ENCODE measurements around the gene TAS2R42.

TAS2R42 gene

DNA sequence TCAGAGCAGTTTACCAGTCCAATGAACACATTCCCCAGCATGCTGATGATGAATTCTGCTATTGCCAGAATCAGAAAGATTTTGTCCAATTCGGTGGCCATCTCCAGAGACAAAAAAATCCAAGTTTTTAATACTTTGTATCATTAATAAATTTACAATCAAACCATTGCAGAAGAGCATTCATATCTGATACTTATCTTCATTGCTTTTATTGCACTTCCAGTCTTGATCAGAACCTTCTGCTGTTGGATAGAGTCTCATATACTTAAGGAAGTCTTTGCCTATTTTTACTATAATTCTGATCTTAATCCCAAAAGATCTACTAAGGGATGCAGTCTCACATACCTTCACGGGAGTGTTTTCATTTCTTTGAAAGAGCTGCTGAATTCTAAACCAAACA, at the start of gene TAS2R42:
Gene TAS2R42 (minus strand): TSS at position 101 of the 400 bp plus-strand sequence. CDS start 0 bp downstream, at position 101.
- no peak for DNase-seq

DNA sequence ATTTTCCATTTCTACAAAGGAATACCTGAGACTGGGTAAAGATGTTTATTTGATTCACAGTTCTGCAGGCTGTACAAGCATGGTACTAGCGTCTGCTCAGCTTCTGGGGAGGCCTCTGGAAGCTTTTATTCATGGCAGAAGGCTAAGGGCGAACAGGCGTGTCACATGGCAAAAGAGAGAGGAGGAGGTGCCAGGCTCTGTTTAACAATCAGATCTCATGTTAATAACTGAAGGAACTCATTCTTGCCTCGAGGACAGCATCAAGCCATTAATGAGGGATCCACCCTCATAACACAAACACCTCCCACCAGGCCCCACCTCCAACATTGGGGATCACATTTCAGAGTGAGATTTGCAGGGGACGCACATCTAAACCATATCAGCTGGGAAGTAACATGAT, 46.8 kb upstream of the TAS2R42 start:
- DNase-seq: no peak

- peak; percentile 64 for DNase-seq
Observed at GRCh38 chr12:11228296-11228879, 41.7 kb upstream of the TAS2R42 start.

DNA sequence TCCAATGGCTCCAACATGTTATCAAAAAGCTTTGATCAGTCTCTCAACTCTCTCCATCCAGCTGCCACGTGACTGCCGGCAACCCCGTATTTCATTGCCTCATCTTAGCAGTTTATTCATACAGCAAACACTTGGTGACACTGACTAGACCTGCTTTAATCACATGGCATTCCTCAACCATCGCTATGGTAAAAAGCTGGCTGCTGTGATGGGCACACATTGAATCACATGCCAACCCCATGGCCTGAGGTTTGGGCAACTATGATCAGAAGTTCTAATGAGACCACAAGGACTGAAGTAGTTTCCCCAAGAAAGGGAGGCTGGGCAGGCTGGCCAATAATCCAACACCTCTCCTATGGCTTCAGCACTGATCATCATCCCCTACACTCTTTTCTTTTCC, 40.6 kb upstream of the TAS2R42 start:
- no peak for DNase-seq

GRCh38 chr12:11209113-11209512, 22.4 kb upstream of the TAS2R42 start:
- DNase-seq: peak; percentile 6

DNA sequence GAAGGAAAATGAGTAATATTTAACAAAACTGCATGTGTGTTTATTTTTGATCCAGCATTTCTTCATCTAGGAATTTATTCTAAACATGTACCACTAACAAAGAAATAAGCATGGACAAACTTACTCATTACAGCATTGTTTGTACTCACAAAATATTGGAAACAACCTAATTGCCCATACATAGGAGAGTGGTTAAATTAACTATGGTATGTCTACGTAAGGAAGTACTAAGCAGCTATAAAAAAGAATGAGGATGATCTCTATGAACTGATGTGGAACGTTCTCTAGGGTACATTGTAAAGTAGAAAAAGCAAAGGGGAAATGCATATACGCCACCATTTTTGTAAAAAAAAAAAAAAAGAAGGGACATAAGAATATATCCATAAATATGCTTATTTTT, 17.4 kb upstream of the TAS2R42 start:
- DNase-seq: no peak

- DNase-seq: no peak
Observed at GRCh38 chr12:11202811-11203210, 16.1 kb upstream of the TAS2R42 start.

- no peak for DNase-seq
Observed at GRCh38 chr12:11183011-11183410, 3.7 kb downstream of the TAS2R42 start.

DNA sequence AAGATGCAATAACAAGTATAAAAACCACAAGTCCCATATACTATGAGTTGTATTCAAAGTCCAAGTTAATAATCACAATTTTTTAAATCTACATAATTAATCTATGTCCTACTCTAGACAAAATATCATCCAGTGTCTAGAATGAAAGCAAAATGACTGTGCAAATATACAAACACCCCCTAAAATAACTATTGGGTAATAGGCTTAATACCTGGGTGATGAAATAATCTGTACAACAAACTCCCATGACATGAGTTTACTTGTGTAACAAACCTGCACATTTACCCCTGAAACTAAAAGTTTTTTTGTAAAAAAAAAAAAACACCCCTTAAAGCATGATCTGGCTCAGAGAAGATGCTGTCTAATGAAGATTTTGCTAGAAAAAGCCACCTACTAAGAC, 4.2 kb downstream of the TAS2R42 start:
- DNase-seq: no peak

- no peak for DNase-seq
Observed at GRCh38 chr12:11178250-11178649, 8.5 kb downstream of the TAS2R42 start.

GRCh38 chr12:11174022-11174421, 12.7 kb downstream of the TAS2R42 start:
- peak; percentile 52 for DNase-seq

GRCh38 chr12:11171969-11172675, 14.6 kb downstream of the TAS2R42 start:
- DNase-seq: peak; percentile 9

- DNase-seq: peak; percentile 95
Observed at GRCh38 chr12:11171145-11171968, 15.4 kb downstream of the TAS2R42 start, which contains the start of gene SMIM10L1. Gene SMIM10L1, plus strand, starts transcription at chr12:11171194. Its CDS starts 163 bp downstream, at chr12:11171357.

GRCh38 chr12:11170810-11171144, 16.0 kb downstream of the TAS2R42 start:
- DNase-seq: no peak

DNA sequence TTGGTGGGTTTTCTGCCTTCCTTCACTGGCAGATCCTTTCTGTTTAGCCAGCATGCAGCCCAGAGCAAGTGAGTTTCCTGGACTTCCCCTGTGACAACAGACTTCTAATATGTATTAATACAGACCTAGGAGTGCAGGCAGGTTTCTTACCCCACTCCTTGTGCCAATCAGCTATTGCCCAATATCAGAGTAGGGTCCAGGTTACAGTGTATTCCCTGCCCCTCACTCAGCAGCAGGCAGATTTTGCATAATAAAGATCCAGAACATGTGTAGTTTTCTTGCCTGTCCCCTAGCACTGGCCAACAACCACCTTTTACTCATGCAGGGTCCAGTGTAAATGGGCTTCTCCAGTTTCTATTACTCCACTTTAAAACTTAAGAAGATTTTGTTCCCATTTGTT, 20.4 kb downstream of the TAS2R42 start:
- DNase-seq: no peak

- no peak for DNase-seq
Observed at GRCh38 chr12:11164384-11164783, 22.4 kb downstream of the TAS2R42 start.

- DNase-seq: no peak
Observed at GRCh38 chr12:11162502-11162901, 24.2 kb downstream of the TAS2R42 start.

DNA sequence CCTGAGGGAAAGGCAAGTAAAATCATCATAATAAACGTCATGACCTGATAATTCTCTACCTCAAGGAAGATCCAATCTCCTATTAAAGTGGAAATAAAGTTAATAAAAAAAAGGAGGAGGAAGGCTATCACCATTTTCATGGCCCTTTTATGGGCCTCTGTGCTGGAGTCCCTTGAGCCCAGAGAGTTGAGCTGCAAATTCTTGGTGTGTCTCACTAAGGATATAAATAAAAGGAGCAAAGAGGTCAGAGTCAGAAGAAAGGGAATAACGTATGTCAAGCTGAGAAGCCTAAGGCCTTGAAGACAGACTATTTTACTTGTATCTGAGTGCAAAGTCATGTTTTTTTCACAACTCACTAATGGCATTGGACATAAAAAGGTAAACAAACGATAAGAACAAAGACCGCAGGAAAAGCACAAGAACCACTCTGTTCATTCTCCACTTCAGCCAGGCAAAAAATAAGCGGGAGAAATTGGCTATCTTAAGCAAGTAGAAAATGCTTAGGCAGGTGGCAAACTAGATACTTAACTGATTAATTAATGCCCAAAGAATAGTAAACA, 27.8 kb downstream of the TAS2R42 start:
- DNase-seq: no peak

- no peak for DNase-seq
Observed at GRCh38 chr12:11154400-11154925, 32.3 kb downstream of the TAS2R42 start.

DNA sequence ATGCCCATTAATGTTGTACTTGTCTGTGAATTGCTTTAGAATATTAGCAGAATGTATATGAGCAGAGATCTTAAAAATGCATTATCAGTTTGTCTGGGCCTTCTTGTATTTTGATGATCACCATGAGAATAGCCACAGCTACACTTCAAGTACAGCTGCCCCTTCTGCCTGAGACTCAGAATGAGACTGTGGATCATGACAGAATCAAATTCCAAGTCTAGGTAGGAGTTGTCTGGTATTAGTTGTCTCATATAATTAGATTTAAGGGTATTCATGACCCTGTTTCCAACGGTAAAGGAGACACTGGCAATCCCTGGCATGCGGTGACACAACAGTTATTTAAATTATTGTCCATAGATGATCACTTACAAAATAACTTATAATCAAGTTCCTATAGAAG, 34.0 kb downstream of the TAS2R42 start:
- no peak for DNase-seq

DNA sequence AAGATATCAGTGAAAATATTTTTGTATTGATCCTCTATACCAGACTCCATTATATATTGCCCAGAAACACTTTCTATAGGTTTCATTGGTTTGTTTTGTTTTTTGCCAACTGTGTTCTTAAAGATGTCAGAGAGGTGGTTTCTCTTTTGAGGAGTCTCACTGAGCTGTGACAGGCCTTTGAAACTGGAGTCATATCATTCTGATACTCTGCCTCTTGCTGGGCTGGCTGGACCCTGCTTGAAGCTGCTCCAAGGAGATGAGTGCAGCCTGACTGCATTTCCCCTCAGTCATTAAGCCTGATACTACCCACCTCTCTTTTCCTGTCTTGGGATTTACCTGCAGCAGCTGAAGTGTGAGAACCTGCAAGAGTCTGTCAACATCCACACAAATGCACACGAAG, 35.9 kb downstream of the TAS2R42 start:
- no peak for DNase-seq

DNA sequence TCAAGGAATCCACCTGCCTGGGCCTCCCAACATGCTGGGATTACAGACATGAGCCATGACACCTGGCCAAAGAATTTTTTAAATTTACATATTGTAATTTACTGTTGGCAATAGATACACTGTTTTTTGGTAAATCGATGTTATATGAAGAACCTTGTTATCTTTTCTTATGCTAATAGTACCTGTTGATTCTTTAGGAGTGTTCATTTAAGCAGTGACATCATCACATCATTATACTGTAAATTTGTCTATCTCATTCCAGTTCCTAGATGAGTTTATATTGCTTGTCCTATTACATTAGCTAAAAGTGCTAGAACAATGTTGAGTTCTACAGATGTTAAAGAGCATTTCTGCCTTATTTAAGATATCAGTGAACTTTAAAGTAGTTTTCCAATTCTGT, 39.3 kb downstream of the TAS2R42 start:
- no peak for DNase-seq

DNA sequence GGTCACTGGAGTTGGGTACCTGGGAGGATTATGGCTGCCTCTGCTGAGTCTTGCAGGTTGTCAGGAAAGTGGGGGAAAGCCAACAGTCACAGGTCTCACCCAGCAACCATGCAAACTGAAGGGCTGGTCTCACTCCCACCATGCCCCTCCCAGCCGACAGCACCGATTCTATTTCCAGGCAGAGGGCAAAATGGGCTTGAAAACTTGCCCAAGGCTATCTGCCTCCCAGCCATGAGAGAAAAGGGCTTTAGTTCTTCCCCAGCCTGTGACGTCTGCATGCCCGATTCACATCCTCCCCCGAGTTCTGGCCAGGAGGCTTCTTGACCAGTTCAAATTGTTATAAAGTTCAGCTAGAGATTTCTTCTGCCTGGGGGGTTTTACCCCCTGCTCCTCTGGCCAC, 42.4 kb downstream of the TAS2R42 start:
- no peak for DNase-seq

Data from NCI-H345 (cell line).